D341Med (cell line): ENCODE results near the gene STIP1.

Source experiments
- DNase-seq: peaks from one replicate; pipeline ENCODE4 v3.0.0; 2012; ENCODE audit warnings: low spot score

Gene STIP1

GRCh38 chr11:64198511-64198910 is 12.5 kb downstream of the STIP1 start:
- DNase-seq, result no peak

- no peak for DNase-seq
Measured at GRCh38 chr11:64201543-64201942, 15.6 kb downstream of the STIP1 start.

- no peak for DNase-seq
Measured at GRCh38 chr11:64202992-64203391, 17.0 kb downstream of the STIP1 start.

DNA sequence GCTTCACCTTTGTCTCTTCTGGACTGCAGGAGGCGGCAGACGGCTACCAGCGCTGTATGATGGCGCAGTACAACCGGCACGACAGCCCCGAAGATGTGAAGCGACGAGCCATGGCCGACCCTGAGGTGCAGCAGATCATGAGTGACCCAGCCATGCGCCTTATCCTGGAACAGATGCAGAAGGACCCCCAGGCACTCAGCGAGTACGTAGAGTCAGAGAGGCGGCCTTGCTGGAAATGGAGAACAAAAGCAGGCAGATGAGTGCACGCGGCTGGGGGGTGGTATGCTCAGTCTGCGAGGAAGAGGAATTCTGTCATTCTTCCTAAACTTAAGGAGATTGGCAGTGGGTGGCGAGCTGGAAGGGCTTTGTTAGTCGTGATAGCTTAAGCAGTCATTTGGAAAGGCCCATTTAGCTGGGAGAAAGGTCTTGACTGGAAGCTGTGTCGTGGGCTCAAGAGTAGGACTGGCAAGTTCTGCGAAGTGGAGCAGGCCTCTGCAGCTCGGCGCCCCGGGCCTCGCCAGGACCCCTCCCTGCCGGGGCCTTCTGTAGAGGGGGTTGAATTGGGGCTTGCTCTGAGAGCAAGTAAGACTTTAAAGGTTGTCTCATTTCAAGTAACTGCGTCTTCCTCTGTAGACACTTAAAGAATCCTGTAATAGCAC is 17.6 kb downstream of the STIP1 start:
- DNase-seq, result peak; percentile 32

DNA sequence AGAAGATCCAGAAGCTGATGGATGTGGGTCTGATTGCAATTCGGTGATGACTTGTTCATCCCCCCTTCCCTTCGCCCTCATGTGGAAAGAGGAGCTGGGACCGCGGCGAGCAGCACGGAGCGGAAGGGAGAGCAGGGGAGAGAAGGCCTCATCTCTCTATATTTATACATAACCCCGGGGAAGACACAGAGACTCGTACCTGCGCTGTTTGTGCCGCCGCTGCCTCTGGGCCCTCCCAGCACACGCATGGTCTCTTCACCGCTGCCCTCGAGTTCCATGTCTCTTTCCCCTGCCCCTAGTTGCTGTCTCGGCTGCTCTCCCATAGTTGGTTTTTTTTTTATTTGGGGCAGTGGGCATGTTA is 18.1 kb downstream of the STIP1 start:
- DNase-seq, result peak; percentile 38

DNA sequence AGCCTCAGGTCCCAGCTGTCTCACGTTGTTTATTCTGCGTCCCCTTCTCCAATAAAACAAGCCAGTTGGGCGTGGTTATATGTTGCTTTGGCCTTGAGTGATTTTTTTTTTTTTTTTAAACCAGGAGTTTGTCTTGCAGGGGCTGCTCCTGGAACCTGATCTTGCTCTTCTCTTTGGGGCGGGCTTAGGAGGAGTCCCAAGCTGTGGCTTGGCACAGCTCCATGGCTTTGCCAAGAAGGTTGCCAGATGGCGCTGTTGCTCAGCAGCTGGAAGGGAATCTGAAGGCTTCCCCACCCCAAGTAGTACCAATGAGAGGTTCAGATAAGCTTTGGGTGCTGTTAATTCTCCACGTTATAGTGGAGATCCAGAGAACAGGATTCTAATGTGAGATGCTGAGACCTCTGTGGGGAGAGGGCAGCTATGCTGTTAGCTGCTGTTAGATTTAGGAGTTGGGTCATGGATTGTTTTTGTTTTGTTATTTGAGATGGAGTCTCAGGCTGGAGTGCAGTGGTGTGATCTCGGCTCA is 18.6 kb downstream of the STIP1 start:
- peak; percentile 91 for DNase-seq

- peak; percentile 26 for DNase-seq
Measured at GRCh38 chr11:64206457-64207255, 20.7 kb downstream of the STIP1 start, which contains the start of gene FERMT3. TSS of gene FERMT3 (plus strand) at chr11:64206721. CDS start at chr11:64207365, 644 bp downstream.

DNA sequence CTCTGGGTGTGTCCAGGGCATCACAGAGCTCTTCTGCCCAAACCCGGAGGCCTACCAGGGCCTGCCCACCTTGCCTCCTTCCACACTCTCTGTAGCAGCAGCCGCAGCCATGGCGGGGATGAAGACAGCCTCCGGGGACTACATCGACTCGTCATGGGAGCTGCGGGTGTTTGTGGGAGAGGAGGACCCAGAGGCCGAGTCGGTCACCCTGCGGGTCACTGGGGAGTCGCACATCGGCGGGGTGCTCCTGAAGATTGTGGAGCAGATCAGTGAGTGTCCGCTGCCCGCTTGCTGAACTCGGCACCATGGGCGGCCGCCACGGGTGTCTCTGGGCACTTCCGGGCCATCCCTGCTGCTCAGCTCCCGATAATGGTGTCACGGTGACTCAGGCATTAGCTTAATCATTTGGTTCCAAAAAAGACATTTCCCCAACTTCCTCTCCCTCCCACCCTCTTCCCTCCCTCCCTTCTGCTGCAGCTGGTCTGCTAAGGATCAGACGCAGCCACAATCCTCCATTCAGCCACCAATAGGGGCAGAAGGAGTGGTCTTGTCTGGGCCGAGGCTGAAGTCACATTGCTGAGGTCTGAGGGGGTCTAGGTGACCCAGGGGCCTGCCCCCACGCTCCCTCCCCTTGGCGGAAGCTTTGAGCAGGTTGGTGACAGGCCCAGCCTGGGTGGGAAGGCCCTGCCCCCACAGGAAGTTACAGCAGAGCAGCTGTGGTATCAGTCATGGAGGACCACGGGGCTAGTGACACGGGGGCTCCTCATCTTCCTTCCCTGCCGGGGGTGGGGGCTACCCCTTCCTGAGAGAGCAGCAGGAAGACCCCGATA is 21.5 kb downstream of the STIP1 start:
- peak; percentile 22 for DNase-seq

DNA sequence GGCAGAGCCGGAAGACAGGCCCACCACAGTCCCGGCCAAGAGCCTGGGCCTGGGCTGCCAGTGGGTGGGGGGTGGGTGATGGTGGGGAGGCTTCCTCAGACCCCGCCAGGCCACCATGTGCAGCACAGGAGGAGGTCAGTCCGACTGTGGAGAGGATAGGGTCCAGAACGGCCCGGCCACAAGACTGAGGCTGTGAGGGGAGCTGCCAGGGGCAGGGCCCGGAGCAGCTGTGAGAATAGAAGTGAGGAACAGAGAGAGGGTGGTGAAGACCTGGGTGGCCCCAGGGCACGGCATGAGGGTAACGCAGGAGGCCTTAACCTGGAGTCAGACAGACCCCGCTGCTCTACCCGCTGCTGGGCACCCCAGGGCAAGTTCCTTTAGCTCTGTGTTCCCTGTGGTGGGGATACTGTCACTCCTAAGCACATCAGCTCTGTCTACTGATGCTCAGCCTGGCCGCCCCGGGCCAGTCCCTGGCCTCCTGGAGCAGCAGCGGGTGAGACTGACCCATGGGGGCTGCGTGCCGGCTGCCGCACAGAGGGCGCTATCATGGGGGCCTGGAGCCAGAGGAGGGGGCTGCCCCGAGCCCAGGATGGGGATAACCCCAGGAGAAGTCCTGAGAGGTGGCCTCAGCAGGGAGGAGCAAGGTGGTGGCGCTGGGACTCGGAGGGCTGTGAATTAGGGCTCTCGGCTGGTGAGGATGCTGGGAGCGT is 22.3 kb downstream of the STIP1 start:
- peak; percentile 26 for DNase-seq

DNA sequence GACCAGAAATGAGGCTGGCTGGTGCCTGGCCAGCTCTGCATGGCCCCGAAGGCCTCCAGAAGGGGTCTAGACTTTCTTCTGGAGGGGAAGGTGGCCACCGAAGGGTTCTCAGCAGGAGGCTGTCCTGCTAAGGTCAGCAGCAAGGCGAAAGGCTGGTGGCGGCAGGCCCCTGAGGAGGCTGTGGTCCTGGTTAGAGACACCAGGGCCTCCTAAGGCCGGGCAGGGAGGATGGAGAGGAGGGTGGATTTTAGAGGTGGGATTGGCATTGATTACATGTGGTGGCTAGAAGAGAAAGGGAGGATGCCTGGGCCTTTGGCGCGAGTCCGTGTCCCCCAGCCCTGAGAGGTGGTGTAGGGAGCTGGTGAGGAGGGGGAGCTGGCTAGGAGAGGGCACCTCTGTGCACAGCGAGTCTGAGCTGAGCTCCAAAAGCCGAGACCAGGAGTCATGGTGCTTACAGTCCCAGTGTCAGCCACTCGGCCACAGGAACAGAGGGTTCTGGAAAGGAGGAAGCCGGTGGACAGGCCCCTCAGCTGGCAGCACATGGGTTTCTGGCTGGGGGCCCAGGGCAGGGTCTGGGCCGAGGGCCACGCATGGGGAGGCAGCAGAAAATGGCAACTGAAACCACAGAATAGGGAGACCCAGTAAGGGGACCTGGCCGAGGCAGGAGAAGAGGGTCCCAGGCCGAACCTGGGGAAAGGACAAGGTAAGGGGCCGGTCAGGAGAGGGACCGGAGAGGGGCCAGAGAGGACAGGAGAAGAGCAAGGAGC is 23.0 kb downstream of the STIP1 start:
- peak; percentile 26 for DNase-seq

- no peak for DNase-seq
Measured at GRCh38 chr11:64209563-64209843, 23.5 kb downstream of the STIP1 start.

DNA sequence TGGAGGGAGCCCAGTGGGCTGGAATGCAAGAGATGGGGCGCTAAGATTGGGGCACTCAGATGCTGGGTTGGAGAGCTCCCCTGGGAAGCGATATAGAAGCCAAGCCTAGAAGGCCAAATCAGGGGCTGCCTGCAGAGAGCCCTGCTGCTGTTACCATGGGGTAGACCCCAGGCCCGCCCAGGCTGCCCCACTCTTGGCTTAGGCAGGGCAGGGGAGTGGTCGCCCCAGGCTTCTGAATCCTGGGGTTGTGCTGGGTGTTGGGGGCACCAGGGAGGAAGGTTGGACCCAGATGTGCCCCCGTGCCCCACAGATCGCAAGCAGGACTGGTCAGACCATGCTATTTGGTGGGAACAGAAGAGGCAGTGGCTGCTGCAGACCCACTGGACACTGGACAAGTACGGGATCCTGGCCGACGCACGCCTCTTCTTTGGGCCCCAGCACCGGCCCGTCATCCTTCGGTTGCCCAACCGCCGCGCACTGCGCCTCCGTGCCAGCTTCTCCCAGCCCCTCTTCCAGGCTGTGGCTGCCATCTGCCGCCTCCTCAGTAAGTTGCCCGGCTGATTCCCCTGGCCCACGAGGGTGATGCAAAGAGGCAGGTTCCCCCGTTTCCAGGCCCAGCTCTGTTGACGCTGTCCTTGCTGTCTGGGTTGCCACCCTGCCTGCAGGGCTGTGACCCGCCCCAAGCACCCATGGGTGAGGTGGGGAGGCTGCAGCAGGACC is 24.5 kb downstream of the STIP1 start:
- peak; percentile 40 for DNase-seq

DNA sequence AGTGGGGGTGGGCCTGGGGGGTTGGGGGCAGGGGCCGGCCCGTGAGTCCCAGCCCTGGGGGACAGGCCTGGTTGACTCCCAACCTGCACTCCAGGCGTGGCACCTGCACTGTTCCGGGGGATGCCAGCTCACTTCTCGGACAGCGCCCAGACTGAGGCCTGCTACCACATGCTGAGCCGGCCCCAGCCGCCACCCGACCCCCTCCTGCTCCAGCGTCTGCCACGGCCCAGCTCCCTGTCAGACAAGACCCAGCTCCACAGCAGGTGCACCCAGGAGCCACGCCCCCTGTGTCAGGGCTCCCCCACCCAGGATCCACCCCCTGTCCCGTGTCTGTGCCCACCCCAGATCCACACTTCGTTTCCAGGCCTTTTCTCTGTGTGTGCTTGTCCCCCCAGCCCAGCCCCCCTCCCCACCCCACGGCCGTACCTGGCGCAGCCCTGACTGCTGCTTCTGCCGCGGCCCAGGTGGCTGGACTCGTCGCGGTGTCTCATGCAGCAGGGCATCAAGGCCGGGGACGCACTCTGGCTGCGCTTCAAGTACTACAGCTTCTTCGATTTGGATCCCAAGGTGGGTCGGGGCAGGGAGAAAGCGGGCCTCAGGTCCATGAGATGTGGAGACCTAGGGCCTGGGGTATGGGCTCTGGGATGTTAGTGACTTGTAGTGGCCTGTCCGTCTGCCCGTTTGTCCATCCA is 25.4 kb downstream of the STIP1 start:
- no peak for DNase-seq

- no peak for DNase-seq
Measured at GRCh38 chr11:64216879-64217278, 30.9 kb downstream of the STIP1 start.

DNA sequence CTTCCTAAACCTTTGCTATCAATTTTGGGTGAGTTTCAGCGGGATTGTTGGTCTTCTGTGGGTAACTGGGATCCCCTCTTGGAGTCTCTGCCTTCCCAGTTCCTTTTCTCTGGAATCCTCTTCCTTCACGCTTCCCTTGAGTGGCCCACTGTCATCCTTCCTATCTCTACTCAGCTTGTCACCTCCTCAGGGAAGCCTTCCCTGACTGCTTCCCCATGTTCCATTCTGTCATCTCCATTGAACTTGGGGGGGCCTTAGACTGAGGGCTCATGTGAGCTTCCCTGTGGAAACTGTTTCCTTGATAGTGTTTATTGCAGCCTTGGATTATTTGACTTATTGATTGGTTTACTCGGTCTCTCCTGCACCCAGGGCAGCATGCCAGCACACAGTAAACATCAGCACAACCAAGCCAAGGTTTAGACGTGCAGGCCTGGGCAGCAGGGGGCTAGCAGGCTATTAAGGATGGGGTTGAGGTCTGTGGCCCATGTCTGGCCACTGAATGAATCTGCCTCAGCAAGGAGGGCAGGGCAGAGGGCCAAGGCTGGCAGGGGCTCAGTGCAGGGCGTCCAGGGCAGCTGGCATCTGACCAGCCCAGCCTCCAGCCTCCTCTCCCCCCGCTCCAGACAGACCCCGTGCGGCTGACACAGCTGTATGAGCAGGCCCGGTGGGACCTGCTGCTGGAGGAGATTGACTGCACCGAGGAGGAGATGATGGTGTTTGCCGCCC is 32.8 kb downstream of the STIP1 start:
- no peak for DNase-seq

GRCh38 chr11:64219354-64219684 is 33.3 kb downstream of the STIP1 start:
- DNase-seq, result no peak

DNA sequence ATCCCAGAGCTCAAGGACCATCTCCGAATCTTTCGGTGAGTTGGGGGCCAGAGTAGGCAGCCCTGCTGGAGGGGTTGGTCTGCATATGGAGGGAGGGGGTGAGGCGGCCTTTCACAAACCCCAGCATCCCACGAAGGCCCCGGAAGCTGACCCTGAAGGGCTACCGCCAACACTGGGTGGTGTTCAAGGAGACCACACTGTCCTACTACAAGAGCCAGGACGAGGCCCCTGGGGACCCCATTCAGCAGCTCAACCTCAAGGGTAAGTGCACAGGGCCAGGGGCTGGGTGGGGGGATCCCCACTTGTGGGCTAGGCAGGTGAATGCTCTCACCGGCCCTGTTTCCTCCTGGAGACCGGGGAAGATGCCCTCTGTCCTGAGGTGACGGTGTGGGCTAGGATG is 33.8 kb downstream of the STIP1 start:
- DNase-seq, result no peak

- DNase-seq, result no peak
Measured at GRCh38 chr11:64220271-64220670, 34.3 kb downstream of the STIP1 start.

DNA sequence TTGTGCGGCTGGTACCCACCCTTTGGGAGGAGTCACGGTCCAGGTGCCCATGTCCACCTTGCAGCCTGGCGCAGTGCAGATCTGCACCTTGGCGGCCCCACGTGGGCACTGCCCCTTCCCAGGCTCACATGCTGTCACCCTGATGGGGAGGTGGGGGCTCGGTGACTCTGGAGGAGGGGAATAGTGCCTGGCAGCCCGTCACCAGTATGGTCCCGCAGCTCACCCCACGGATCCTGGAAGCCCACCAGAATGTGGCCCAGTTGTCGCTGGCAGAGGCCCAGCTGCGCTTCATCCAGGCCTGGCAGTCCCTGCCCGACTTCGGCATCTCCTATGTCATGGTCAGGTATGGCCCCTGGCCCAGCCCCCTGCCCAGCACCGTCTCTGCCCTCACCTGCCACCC is 34.8 kb downstream of the STIP1 start:
- DNase-seq, result no peak

- DNase-seq, result no peak
Measured at GRCh38 chr11:64222651-64223000, 36.7 kb downstream of the STIP1 start.
